HG02970 (cell line): ENCODE results near the gene HECW1.
"Not testable (repeated sequence)": the region's sequence is repeated elsewhere in the genome, so short reads cannot be mapped to it uniquely, and the experiment has no call there.

Experiments
- ATAC-seq: cut with Tn5 transposase; IDR thresholded peaks from one replicate; pipeline ENCODE4 v1.9.1; 2021; ENCODE audit warnings: mild to moderate bottlenecking, moderate library complexity, moderate number of reproducible peaks; ENCODE audit not compliant: unreplicated experiment, low FRiP score

HECW1 gene

GRCh38 chr7:43111630-43112458, 603 bp upstream of the HECW1 start:
- no peak for ATAC-seq

DNA sequence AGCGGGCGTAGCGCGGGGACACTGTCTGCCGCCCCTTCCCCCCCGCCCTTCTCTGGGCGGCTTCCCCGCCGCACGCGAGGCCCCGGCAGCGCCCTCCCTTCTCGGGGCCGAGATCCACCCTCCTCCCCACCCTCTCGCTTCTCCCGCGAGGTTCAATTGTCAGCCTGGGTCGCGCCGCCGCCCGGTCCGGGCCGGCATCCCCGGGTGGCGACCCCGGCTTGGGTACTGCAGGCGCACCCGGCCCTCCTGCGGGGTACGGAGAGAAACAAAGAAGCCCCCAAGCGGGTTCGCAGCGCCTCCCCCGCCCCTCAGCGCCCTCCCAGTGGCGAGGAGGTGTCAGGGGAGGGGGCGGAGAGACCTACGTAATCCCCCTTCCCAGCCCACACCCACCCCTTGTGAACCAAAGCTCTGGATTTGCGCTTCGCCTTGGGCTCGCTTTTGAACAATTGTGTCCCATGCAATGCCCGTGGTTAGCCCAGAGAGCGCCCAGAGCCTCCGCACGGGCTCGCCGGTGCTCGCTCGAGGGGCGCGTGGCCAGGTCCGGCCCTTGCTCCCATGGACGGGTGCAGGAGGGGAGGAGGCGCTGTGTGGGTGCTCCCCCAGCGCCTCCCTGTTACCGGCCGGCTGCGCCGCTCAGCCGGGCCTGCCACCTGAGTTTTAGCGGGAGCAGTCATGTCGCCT, 634 bp downstream of the HECW1 start:
- ATAC-seq: no peak

DNA sequence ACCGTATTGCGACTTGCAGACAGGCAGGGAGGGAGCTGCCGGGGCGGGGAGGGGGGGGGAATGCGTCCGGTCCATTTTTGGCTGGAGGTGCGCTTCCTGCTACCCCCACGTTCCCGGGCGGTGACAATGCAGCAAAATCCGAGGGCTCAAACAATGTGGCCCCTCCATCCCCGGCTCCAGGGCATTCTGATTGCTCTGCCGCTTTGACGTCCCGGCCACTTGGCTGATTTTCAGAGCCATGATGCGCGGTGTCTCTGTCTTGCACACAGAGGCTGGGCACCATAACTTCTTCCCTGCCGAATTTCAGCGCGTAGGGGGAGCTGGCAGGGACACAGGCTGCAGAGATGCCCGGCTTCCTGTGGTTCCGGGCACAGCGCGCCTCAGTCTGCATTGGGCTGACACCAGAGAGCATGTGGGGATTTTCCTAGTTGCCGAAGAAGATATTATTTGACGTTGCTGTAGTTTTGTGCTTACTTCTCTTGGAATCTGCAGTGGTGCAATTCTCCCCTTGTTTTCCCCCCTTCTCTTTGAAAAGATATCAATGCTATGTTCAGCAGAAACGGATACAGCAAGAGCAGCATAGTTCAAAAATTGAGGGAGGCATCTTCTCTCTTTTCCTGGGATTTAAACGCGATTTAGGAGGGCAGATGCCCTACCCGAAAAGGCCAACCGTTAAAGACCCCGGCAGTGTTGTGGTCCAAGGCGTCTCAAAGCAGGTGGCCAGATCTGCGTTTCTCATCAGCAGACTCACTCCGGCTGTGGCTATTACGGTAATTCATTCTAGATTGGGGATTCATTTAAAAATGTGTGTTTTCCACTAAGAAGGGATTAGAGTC, 1.4 kb downstream of the HECW1 start:
- ATAC-seq: no peak

DNA sequence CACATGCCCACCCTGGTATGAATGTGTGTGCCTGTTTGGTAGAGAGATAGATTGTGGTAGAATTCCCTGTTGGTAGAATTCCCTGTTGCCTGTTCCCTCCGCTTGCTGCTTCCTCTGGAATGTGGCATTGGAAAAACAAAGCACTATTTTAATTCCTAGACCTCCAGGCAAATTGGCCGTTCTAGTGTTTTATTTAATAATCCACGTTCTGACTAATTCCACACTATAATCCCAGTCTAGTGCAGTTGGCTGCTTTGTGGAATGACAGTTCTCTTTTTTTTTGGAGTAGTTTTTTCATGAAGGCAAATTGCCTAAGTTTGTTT, 2.0 kb downstream of the HECW1 start:
- no peak for ATAC-seq

- no peak for ATAC-seq
Observed at GRCh38 chr7:43116451-43116850, 4.0 kb downstream of the HECW1 start.

DNA sequence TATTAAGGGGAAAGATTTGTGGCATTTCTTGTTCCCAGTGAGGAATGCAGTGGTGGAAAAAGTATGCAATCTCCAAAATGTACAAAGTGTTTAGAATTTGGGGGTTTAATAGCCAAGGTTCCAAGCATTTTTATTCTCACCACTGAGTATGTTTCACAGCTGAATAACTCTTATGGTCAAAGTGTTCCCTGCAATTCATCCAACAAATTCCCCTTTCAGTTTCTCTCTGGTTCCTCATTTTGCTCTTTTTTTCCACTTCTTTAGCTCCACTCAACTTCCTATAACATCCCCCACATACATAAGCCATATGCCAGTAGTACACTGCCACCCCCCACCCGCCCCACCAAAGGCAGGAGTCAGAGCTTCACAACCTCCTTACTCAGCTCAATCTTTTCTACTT, 4.6 kb downstream of the HECW1 start:
- no peak for ATAC-seq

DNA sequence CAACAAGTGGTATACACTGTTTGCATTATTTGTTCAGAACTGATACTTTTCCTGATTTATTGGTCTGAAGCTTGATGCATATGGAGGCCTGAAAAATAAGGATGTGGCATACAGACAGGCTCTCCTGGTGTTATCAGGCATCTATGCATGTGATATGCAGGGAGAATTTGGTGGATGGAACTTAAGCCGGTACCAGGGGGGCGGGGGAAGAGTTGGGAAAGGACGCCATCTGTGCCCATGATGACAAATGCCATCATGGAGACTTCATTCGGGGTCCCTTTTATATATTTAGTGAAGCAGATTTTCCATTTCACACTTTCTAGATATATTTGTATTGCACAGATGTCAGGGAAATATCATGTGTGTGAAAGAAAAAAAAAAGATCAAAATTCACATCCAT, 5.4 kb downstream of the HECW1 start:
- ATAC-seq: no peak

DNA sequence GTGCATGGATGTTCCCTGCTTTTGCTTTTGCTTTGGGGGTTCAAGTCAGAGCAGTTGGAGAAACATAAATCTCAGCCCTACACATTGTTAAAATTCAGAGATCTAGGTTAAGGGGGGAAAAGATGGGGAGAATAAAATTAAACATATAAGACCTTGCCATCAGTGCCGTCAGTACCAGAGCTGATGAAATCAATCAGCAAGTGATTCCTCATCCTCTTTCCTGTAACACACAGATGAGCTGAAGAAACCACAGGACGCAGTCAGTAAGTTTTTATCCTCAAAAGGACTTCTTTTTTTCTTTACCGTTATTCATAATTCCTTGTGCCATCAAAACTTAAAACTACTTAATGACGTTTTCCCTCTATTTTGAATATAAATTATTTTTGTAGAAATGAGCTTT, 5.9 kb downstream of the HECW1 start:
- no peak for ATAC-seq

DNA sequence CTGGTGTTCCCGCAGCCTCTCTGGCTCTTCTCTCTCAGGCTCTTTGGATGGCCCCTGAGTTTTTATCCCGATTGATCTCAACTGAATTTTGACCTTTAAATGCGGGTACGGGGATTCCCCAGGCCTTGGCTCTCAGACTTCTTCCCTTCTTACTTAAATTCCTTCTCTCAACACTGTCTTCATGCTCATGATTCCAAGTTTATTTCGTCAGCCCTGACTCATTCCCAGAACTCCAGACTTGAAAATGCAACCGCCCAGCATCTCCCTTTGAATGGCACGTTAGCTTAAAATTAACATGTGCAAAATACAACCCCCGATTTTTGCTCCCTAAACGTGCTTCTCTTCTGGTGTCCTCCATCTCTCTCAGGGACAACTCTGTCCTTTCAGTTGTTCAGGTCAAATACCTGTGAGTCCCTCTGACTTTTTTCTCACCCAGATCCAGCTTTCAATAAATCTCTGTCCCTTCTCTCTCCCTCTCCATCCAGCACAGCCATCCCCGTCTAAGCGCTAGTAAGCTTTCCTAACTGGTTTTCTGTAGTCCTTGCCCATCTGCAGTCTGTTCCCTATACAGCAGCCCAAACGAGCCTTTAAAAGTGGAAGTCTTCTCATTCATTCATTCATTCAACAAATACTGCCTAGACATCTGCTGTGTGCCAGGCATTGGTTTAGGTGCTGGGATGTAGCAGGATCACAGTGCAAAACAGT, 7.1 kb downstream of the HECW1 start:
- no peak for ATAC-seq

DNA sequence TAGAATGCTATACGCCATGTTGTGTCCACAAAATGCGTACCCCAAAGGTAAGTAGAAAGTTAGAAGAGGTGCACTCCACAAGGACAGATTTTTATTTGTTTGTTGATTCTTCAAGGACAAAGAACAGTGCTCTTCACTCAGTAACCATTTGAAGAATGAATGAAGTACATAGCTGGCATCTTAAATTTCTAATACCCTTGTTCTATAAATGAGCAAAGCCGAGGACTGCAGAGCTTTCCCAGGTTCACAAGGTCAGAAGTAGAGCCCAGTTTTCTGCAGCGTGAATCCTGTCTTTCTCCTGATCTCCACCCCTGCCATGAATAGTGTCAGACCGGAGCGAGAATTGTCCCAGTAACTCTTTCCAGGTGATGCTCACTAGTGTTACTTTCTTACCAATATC, 9.5 kb downstream of the HECW1 start:
- no peak for ATAC-seq

DNA sequence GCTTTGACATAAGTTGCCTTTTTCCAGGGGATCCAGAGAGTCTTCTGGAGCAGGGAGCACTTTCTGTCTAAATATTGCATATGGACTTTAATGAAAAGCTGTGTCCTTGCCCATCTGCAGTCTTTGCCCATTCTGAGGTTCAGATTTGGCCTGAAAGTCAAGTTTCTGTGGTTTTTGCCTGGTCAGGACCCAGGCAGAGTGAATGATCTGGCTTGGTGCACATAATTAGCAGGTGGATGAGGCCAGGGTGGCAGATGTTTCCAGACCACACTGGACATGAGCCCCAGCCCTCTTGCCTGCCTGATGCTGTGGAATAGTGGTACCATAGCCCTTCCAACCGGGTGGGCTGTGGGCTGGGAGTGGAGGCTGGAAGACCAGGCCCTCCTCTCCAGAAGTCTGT, 11.0 kb downstream of the HECW1 start:
- no peak for ATAC-seq

DNA sequence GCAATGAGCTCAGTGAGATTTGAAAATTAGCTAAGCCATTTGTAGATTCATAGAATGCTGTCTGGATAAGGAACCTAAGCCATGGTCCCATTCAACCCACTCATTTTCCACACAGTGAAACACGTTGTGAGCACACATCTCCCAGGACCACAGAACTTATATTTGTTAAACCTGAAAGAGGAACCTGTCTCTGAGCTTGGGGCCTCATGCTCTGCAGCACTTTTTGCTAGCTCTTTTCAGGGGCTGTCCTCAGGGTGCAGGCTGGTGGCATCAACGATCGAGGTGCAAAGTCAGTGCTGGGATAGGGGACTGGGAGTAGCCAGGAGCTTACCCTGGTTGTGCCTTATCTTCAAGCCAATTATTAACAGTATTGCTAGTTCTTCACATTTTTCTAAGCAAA, 11.9 kb downstream of the HECW1 start:
- no peak for ATAC-seq

GRCh38 chr7:43130347-43130746, 17.9 kb downstream of the HECW1 start:
- ATAC-seq: no peak

- ATAC-seq: no peak
Observed at GRCh38 chr7:43135129-43135528, 22.7 kb downstream of the HECW1 start.

- ATAC-seq: no peak
Observed at GRCh38 chr7:43136064-43136463, 23.6 kb downstream of the HECW1 start.

- ATAC-seq: not testable (repeated sequence)
Observed at GRCh38 chr7:43137121-43137744, 24.8 kb downstream of the HECW1 start.

DNA sequence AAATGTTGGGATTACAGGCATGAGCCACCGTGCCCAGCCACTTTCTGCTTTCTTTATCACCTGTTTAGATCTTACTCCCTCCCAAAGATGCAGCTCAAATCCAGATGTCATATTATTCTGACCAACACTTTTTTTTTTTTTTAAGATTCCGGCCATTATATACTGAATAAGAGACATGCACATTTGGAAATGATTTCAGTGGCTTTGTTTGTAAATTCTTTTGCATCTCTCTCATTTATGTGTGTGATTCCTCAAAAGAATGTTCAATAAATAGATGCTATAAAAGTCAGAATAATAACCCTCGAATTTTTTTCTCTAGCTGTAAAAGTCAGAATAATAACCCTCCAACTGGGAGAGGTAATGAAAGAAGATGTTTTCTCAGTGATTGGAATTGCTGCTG, 25.4 kb downstream of the HECW1 start:
- ATAC-seq: no peak

DNA sequence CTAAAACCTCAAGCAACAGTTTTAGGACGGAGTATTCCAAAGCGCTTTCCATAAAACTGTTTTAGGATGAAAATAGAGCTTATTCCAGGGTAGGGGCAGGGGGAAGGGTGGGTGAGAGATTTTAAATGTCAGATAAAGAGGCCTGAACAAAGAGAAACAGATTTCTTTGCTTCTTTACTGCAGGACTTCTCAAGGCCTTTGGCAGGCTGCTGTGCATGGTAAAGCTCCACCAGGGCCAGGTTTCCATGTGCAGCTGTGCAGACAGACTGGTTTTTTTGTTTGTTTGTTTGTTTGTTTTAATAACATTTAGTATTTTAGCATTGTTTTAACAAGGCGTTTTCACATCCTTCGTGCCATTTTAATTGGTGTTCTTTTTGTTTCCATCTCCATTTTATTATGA, 26.3 kb downstream of the HECW1 start:
- no peak for ATAC-seq

- ATAC-seq: no peak
Observed at GRCh38 chr7:43139137-43139536, 26.7 kb downstream of the HECW1 start.

GRCh38 chr7:43140186-43140585, 27.7 kb downstream of the HECW1 start:
- no peak for ATAC-seq
